B cell (primary cell): ENCODE measurements around the gene DDA1. TPM values are rescaled to one million over a fixed set of nuclear protein-coding genes. Genes with fewer than 3 reads are reported as not detected.

Experiments
- ATAC-seq: fragments of 200-7000 bp; cut with Tn5 transposase; one replicate; pipeline ENCODE4 v1.10.0; 2021; ENCODE audit warnings: low read depth, mild to moderate bottlenecking, moderate number of reproducible peaks, moderate library complexity
- CTCF ChIA-PET: fragments of 350-600 bp; sonication (Branson Sonifier 250); formaldehyde crosslinking; loops from one replicate; lab custom pipeline; 2021; ENCODE audit warnings: antibody characterized with exemption, inconsistent platforms; lab: Charles Lee
- POLR2A ChIA-PET: fragments of 350-600 bp; sonication (Branson Sonifier 250); formaldehyde crosslinking; loops from one replicate; lab custom pipeline; 2021; ENCODE audit warnings: antibody characterized with exemption; lab: Charles Lee
- DNase-seq: peaks from one replicate; pipeline ENCODE4 v3.0.0; 2013
- H2AFZ ChIP-seq: 2 replicates; pipeline ENCODE4 v1.6.1; 2012; ENCODE audit warnings: mild to moderate bottlenecking, low read depth, low read length; ENCODE audit not compliant: insufficient read depth, poor library complexity, severe bottlenecking
- H3K27ac ChIP-seq, 2 donors: 1 replicate in 1 of 2; 2 replicates in 1 of 2; pipeline ENCODE4 v1.5.1; 2012 to 2013; ENCODE audit warnings: low read length in 2 of 2, mild to moderate bottlenecking in 2 of 2, moderate library complexity in 1 of 2
- H3K27me3 ChIP-seq, 4 experiments: fragments of 200-600 bp in 1 of 4; sonication (generic) in 1 of 4; replicated peaks in 1 of 4; 1 replicate in 2 of 4; 2 replicates in 2 of 4; pipeline versions ENCODE4 v1.6.1 to v1.7.0; 2013 to 2016; ENCODE audit warnings: low read length in 3 of 4, mild to moderate bottlenecking in 2 of 4, mixed read lengths in 1 of 4, moderate library complexity in 1 of 4; ENCODE audit not compliant: insufficient read depth in 4 of 4, control insufficient read depth in 3 of 4; ENCODE audit errors: control extremely low read depth in 1 of 4
- H3K36me3 ChIP-seq, 2 experiments: replicated peaks in 1 of 2; 1 replicate in 1 of 2; 2 replicates in 1 of 2; pipeline versions ENCODE4 v1.6.1 to v1.7.1; 2013; ENCODE audit warnings: low read length in 1 of 2; ENCODE audit not compliant: insufficient read depth in 2 of 2, control insufficient read depth in 1 of 2; ENCODE audit errors: control extremely low read depth in 1 of 2, extremely low read depth in 1 of 2
- H3K4me1 ChIP-seq, 2 donors: fragments of 200-600 bp in 1 of 2; sonication (generic) in 1 of 2; 1 replicate in 1 of 2; 2 replicates in 1 of 2; pipeline versions ENCODE4 v1.5.1 to v1.6.1; 2013 to 2017; ENCODE audit warnings: low read length in 2 of 2; ENCODE audit not compliant: control insufficient read depth in 2 of 2, insufficient read depth in 2 of 2
- H3K4me2 ChIP-seq: replicated peaks from 2 replicates; pipeline ENCODE3; 2012; ENCODE audit warnings: mild to moderate bottlenecking, low read depth, low read length; ENCODE audit not compliant: poor library complexity, severe bottlenecking
- H3K4me3 ChIP-seq, 5 experiments: fragments of 200-600 bp in 1 of 5; sonication (generic) in 1 of 5; 1 replicate in 3 of 5; 2 replicates in 2 of 5; pipeline versions ENCODE4 v1.5.1 to v1.7.0; 2011 to 2016; ENCODE audit warnings: low read length in 4 of 5, mild to moderate bottlenecking in 4 of 5, low read depth in 2 of 5, control low read depth in 1 of 5, moderate library complexity in 1 of 5; ENCODE audit not compliant: insufficient read depth in 1 of 5; ENCODE audit errors: control extremely low read depth in 1 of 5, extremely low read depth in 1 of 5
- H3K79me2 ChIP-seq: fragments of 200-600 bp; sonication (generic); one replicate; pipeline ENCODE4 v1.6.0; 2016; ENCODE audit warnings: low read length; ENCODE audit not compliant: control insufficient read depth, insufficient read depth
- H3K9ac ChIP-seq: fragments of 200-600 bp; sonication (generic); 2 replicates; pipeline ENCODE4 v1.6.1; 2017; ENCODE audit warnings: mild to moderate bottlenecking, low read length, moderate library complexity
- H3K9me3 ChIP-seq, 3 donors: one replicate each; pipeline versions ENCODE4 v1.6.1 to v1.7.1; 2013; ENCODE audit warnings: low read length in 2 of 3; ENCODE audit not compliant: control insufficient read depth in 2 of 3, insufficient read depth in 1 of 3; ENCODE audit errors: control extremely low read depth in 1 of 3
- H4K20me1 ChIP-seq: 2 replicates; pipeline ENCODE4 v1.6.0; 2012; ENCODE audit warnings: mild to moderate bottlenecking, low read length; ENCODE audit not compliant: insufficient read depth, control insufficient read depth, poor library complexity, severe bottlenecking
- H3K27ac Mint-ChIP-seq: one replicate; pipeline ENCODE4 v1.8.0; 2021; ENCODE audit warnings: mixed read lengths
- H3K27me3 Mint-ChIP-seq: one replicate; pipeline ENCODE4 v1.8.0; 2021; ENCODE audit warnings: mixed read lengths
- H3K4me1 Mint-ChIP-seq: one replicate; pipeline ENCODE4 v1.8.0; 2021; ENCODE audit warnings: mixed read lengths
- H3K4me3 Mint-ChIP-seq: one replicate; pipeline ENCODE4 v1.8.0; 2021; ENCODE audit warnings: mixed read lengths
- H3K9me3 Mint-ChIP-seq: one replicate; pipeline ENCODE4 v1.8.0; 2022; ENCODE audit warnings: mixed read lengths; ENCODE audit not compliant: insufficient read depth
- CTCF ChIP-seq: fragments of 200-600 bp; IDR thresholded peaks from one replicate; pipeline ENCODE4 v1.8.0; 2022; ENCODE audit warnings: antibody characterized with exemption, mild to moderate bottlenecking
- EZH2 ChIP-seq: IDR thresholded peaks from 2 replicates; pipeline ENCODE4 v1.6.1; 2012; ENCODE audit warnings: borderline replicate concordance, low read depth, mild to moderate bottlenecking, moderate library complexity, low read length; ENCODE audit not compliant: insufficient read depth, poor library complexity, severe bottlenecking
- WGBS: methylation state at CpG from one replicate; pipeline ENCODE4 v1.1.5; 2013; ENCODE audit warnings: missing lambda C conversion rate; ENCODE audit not compliant: insufficient coverage; 5-methylcytosine and 5-hydroxymethylcytosine counted together
- intact Hi-C: fragments of 100-400 bp; cut with micrococcal nuclease; formaldehyde crosslinking; loops from one replicate; pipeline ENCODE4 v1.10.0; 2022
- polyA plus RNA-seq: library from polyadenylated mRNA; depleted of rRNA; stranded (reverse); fragments of >200 nt; gene quantifications from 2 replicates; pipeline ENCODE4 v1.2.3, GENCODE V29; 2012
- total RNA-seq, 2 donors: library from RNA; stranded (reverse); fragments of 120-200 nt in 1 of 2; gene quantifications; 1 replicate in 1 of 2; 2 replicates in 1 of 2; pipeline versions ENCODE4 v1.2.3 to v1.2.4, GENCODE V29; 2013 to 2022

The DDA1 gene
- total and polyA plus RNA-seq, 2 donors (not counting 1 experiment from before 2014, with no cell fraction given), result 38.4 TPM

- TF ChIP-seq CTCF, result no peak
- TF ChIP-seq EZH2, result no peak
- Mint-ChIP-seq H3K27ac (no peak overlapping the region), H3K27me3 (no peaks in the 10 kb centered on the region), H3K4me1 (peaks cover 24% of the 10 kb centered on the region), H3K4me3 (no peak overlapping the region), H3K9me3 (no peaks in the 10 kb centered on the region)
- no peaks in the 10 kb centered on the region for H3K36me3 ChIP-seq
- no peak overlapping the region for H3K4me2 ChIP-seq
- no peak overlapping the region for H3K9ac ChIP-seq
- WGBS, result 95% methylated on average over 17 of the region's 17 CpGs
- no peak overlapping the region for H3K27ac ChIP-seq
- peaks cover 9% of the 10 kb centered on the region for H3K79me2 ChIP-seq
- no peak overlapping the region for H2AFZ ChIP-seq
- intact Hi-C loops, result no loop called here
- peaks cover 7 to 19% of the 10 kb centered on the region in 2 donors for H3K4me1 ChIP-seq
- ChIA-PET POLR2A (no interaction called here), CTCF (interaction anchor here (0.5 kb wide), 1 partner anchor 33 kb away, joined by 3 read pairs; no protein-coding TSS in a partner anchor)
- no peak overlapping the region for H3K4me3 ChIP-seq
- H3K9me3 ChIP-seq, result no peaks in the 10 kb centered on the region
- no peak for DNase-seq
- H4K20me1 ChIP-seq, result no peaks in the 10 kb centered on the region
- no peaks in the 10 kb centered on the region for H3K27me3 ChIP-seq
- no peak for ATAC-seq
Measured at GRCh38 chr19:17340871-17341357, 31.6 kb downstream of the DDA1 start.

- Mint-ChIP-seq H3K4me3 (no peak overlapping the region), H3K9me3 (no peaks in the 10 kb centered on the region), H3K27ac (no peak overlapping the region), H3K4me1 (peaks cover 27% of the 10 kb centered on the region), H3K27me3 (peaks cover 2% of the 10 kb centered on the region)
- Histone ChIP-seq H3K27ac (no peak overlapping the region), H3K4me2 (no peak overlapping the region), H3K79me2 (peaks cover 9% of the 10 kb centered on the region), H3K4me3 (no peak overlapping the region), H3K4me1 (peaks cover 11 to 21% of the 10 kb centered on the region in 2 donors), H3K9me3 (no peaks in the 10 kb centered on the region), H3K27me3 (peaks cover 0 to 3% (median 0%) of the 10 kb centered on the region in 4 experiments), H3K9ac (no peak overlapping the region), H4K20me1 (no peaks in the 10 kb centered on the region), H3K36me3 (no peaks in the 10 kb centered on the region), H2AFZ (no peak overlapping the region)
- ChIA-PET POLR2A (no interaction called here), CTCF (interaction anchor here (0.5 kb wide), 1 partner anchor 33 kb away, joined by 3 read pairs; no protein-coding TSS in a partner anchor)
- DNase-seq, result no peak
- intact Hi-C loops, result no loop called here
- no peak for TF ChIP-seq EZH2
- TF ChIP-seq CTCF, result no peak
- WGBS, result 97% methylated on average over 15 of the region's 15 CpGs
- no peak for ATAC-seq
Measured at GRCh38 chr19:17341386-17341785, 32.0 kb downstream of the DDA1 start.
